Measurements from ENCODE around the gene JAK1. TPM values are rescaled to one million over a fixed set of nuclear protein-coding genes. Genes with fewer than 3 reads are reported as not detected.

JAK1 gene
- total RNA-seq, 1 experiment from 2014 or later = 44.1 TPM

GRCh38 chr1:64790832-64791487 is 175.4 kb downstream of the JAK1 start:
- Histone ChIP-seq H3K4me1 (ENCODE audit: insufficient read depth, low read length) (no peaks in the 10 kb centered on the region), H3F3A (ENCODE audit: low read length, unreplicated experiment) (no peaks in the 10 kb centered on the region), H2AFZ (ENCODE audit: low read length) (no peak overlapping the region), H3K4me3 (ENCODE audit: low read length) (no peak overlapping the region), H3K9ac (ENCODE audit: low read length) (no peak overlapping the region), H3K36me3 (ENCODE audit: low read depth, low read length) (peaks cover 20% of the 10 kb centered on the region), H3K27ac (ENCODE audit: low read length) (no peak overlapping the region), H4K20me1 (ENCODE audit: low read length) (no peaks in the 10 kb centered on the region), H3K9me3 (ENCODE audit: low read length) (peaks cover 8% of the 10 kb centered on the region), H3K9me2 (replicated peaks; ENCODE audit: low read length) (no peaks in the 10 kb centered on the region), H3K79me2 (ENCODE audit: low read length) (no peaks in the 10 kb centered on the region), H3K4me2 (ENCODE audit: low read length) (no peak overlapping the region), H3K27me3 (ENCODE audit: low read length) (no peaks in the 10 kb centered on the region)
- POLR2A ChIA-PET (ENCODE audit: unreplicated experiment) = no interaction called here
- ATAC-seq = no peak
- TF ChIP-seq EZH2 (IDR thresholded peaks at IDR 0.05; ENCODE audit: low read length, unreplicated experiment) (no peak), CTCF (conservative IDR thresholded peaks at IDR 0.05; ENCODE audit: low read depth, low read length) (no peak), EZH2phosphoT487 (IDR thresholded peaks at IDR 0.05; ENCODE audit: borderline replicate concordance, low read length) (no peak)
- intact Hi-C loops (cut with micrococcal nuclease) = no loop called here
- no TSS peak for BruUV-seq (replicated peaks)
- no peak for DNase-seq
- CTCF ChIA-PET = no interaction called here

Other genes starting within 250 kb of the JAK1 start
- 11.4 and 12.2 TPM in 2 replicates for gene RAVER2, start 221.5 kb downstream of the JAK1 start, total RNA-seq (2014; rRNA removed)
- gene AK4, start 181.7 kb upstream of the JAK1 start, total RNA-seq (2014; rRNA removed) = 70.4 and 98.9 TPM in 2 replicates

All from PC-3 (cell line).